Measurements from ENCODE around the gene RPL18. TPM values are rescaled to one million over a fixed set of nuclear protein-coding genes. Genes with fewer than 3 reads are reported as not detected.

Gene RPL18
- total RNA-seq, 1 donor from 2014 or later: 1,586 TPM

- no peak overlapping the region for H3K4me3 Mint-ChIP-seq
- DNase-seq (ENCODE audit: low spot score in 2 of 2, unreplicated experiment in 2 of 2): no peak
- no peak for TF ChIP-seq CTCF (IDR thresholded peaks at IDR 0.05; ENCODE audit: unreplicated experiment)
- no peaks in the 10 kb centered on the region for H3K4me1 Mint-ChIP-seq
- no peaks in the 10 kb centered on the region for H3K27me3 Mint-ChIP-seq (ENCODE audit: low read depth)
- no peaks in the 10 kb centered on the region for H3K9me3 Mint-ChIP-seq
- H3K27ac Mint-ChIP-seq: no peak overlapping the region
- no peaks in the 10 kb centered on the region for H3K36me3 Mint-ChIP-seq
Measured at GRCh38 chr19:48603001-48603400, 16.0 kb downstream of the RPL18 start.

- DNase-seq (ENCODE audit: low spot score in 2 of 2, unreplicated experiment in 2 of 2): no peak
- Mint-ChIP-seq H3K9me3 (no peaks in the 10 kb centered on the region), H3K27me3 (ENCODE audit: low read depth) (no peaks in the 10 kb centered on the region), H3K4me1 (no peaks in the 10 kb centered on the region), H3K36me3 (no peaks in the 10 kb centered on the region), H3K4me3 (no peak overlapping the region), H3K27ac (no peak overlapping the region)
- no peak for TF ChIP-seq CTCF (IDR thresholded peaks at IDR 0.05; ENCODE audit: unreplicated experiment)
Measured at GRCh38 chr19:48600679-48601417, 18.1 kb downstream of the RPL18 start.

GRCh38 chr19:48598996-48599700 is 19.8 kb downstream of the RPL18 start:
- H3K27ac Mint-ChIP-seq: no peak overlapping the region
- no peaks in the 10 kb centered on the region for H3K36me3 Mint-ChIP-seq
- no peak for DNase-seq (ENCODE audit: low spot score in 2 of 2, unreplicated experiment in 2 of 2)
- no peaks in the 10 kb centered on the region for H3K4me1 Mint-ChIP-seq
- H3K4me3 Mint-ChIP-seq: no peak overlapping the region
- TF ChIP-seq CTCF (IDR thresholded peaks at IDR 0.05; ENCODE audit: unreplicated experiment): no peak
- H3K9me3 Mint-ChIP-seq: no peaks in the 10 kb centered on the region
- H3K27me3 Mint-ChIP-seq (ENCODE audit: low read depth): no peaks in the 10 kb centered on the region

GRCh38 chr19:48596679-48597465 is 22.1 kb downstream of the RPL18 start:
- TF ChIP-seq CTCF (IDR thresholded peaks at IDR 0.05; ENCODE audit: unreplicated experiment): no peak
- H3K27me3 Mint-ChIP-seq (ENCODE audit: low read depth): no peaks in the 10 kb centered on the region
- no peak overlapping the region for H3K4me3 Mint-ChIP-seq
- H3K4me1 Mint-ChIP-seq: no peaks in the 10 kb centered on the region
- H3K36me3 Mint-ChIP-seq: no peaks in the 10 kb centered on the region
- H3K27ac Mint-ChIP-seq: no peak overlapping the region
- DNase-seq (ENCODE audit: low spot score in 2 of 2, unreplicated experiment in 2 of 2): no peak
- no peaks in the 10 kb centered on the region for H3K9me3 Mint-ChIP-seq

GRCh38 chr19:48596237-48596636 is 22.7 kb downstream of the RPL18 start:
- Mint-ChIP-seq H3K4me3 (no peak overlapping the region), H3K36me3 (no peaks in the 10 kb centered on the region), H3K4me1 (no peaks in the 10 kb centered on the region), H3K27me3 (ENCODE audit: low read depth) (no peaks in the 10 kb centered on the region), H3K27ac (no peak overlapping the region), H3K9me3 (no peaks in the 10 kb centered on the region)
- no peak for DNase-seq (ENCODE audit: low spot score in 2 of 2, unreplicated experiment in 2 of 2)
- no peak for TF ChIP-seq CTCF (IDR thresholded peaks at IDR 0.05; ENCODE audit: unreplicated experiment)
